Measurements from ENCODE around the gene TNNC2.

The TNNC2 gene

DNA sequence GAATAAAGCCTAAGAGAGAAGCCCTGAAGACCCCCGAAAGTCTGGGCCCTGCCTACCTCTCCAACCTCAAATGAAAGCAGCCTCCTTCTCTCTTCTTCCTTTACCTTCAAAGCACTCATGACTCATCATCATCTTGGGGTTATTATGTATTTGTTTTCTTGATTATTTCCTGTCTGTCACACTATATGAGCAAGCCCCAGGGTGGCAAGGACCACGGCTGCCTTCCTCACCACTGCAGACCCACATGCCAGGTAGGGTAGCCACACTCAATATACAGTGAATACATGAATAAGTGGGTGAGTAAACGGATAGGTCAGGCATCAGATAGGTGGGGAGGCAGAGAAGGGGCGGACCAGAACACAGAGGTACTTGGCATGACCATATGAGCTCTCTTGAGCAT, 44.2 kb downstream of the TNNC2 start:
- DNase-seq: no peak

DNA sequence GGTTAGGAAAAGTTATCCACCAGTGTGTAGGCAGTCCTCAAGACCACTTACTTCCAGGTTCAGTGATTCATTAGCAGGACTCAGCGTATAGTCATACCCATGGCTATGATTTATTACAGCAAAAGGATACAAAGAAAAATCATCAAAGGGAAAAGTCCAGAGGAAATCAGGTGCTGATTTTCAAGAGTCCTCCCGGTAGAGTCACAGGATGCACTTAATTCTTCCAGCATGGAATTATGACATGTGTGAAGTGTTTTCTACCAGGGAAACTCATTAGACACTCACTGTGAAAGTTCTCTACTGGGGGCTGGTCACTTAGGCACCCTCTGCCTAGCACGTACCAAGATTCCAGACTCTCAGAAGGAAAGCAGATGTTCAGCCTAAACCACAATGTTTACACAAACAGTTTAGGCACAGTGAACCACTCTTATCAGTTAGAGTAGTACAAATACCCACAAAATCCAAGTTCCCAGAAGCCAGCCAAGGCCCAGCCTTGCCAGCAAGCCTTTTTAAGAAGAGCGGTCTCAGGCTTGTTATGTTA, 45.7 kb downstream of the TNNC2 start:
- DNase-seq: no peak

DNA sequence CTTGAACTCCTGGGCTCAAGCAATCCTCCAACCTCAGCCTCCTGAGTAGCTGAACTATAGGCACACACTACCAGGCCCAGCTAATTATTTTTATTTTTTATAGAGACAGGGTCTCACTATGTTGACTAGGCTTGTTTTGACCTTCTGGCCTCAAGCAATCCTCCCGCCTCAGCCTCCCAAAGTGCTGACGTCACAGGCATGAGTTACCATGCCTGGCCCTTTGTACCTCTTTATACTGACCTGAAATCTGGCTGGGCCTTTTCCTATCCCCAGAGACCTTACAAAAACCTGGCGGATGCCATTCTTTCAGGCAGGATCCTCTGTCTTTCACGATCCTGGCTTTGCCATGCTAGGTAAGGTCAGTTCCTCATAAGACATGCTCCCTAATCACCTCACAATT, 47.0 kb downstream of the TNNC2 start:
- no peak for DNase-seq

DNA sequence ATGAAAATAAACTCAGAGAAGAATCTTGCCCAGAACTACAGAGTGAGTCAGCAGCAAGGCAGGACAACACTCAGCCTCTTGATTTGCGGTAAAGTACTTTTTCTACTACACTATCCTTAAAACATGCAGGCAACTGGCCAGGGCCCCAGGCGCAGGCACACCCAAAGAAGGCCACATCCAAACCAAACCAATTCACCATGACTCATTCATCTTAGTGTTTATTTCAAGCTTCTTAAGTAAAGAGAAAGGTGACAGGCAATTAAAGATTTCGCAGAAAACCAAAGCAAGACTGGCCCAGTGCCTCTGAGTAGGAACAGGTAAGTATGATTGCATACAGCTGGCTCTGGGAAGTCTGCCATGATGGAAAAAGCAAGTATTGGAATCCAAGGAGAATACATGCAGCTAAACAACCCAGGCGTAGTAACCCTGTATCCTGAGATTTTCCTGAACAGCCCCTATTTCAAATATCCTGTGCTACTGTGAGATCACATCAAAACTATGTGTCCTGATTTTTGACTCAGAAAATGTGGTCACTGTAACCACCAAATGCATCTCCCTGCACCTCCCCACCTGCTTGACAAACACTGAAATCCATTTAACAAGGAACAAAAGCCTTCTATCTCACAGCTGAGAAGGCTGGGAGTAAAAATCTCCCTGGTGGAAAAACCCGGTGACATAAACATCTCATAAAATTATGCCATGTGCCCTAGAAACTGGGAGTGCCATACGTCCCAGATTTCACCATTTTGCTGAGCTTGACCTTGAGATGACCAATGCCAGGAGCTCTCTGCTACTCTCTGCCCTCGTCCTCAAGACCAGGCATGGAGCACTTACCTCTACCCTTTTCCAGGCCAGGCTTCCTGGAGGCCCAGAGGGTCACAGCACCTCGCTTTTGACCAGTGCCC, 47.8 kb downstream of the TNNC2 start:
- peak in 35 of 58 donors; percentile 2 to 76 (median 30) for DNase-seq

DNA sequence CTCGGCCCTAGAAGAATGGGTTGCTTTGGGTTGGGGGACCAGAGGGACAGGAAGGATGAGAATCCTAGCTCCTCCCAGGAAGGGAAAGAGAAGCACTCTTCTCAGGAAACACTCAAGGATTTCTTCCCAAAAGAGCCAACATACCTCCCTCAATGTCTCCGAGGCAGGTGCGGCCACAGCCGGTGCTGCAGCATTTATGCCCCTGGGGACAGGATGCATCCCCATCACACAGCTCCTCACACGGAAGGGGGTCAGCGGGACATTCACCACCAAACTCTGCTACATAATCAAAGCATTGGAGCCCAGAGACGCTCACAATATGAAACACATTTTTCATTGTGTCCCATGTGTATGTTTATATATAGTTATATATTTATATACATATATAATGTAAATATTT, 50.2 kb downstream of the TNNC2 start:
- no peak for DNase-seq

DNA sequence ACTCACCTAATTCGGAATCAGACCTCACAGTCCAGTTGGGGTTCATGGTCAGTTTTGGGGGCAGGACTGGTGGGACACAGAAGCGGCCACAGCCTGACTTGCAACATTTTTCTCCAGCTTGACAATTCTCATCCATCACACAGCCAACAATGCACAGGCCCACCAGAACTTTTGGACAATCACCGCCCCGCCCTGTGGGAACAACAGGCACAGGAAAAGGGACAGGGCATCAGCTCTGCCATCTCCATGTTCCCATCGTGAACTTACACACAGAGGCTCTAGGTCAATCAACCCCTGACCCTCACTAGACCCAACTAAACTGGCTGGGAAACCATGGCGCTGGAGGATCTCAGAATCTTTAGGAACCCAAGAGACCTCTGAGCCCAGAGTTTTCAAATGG, 51.7 kb downstream of the TNNC2 start:
- DNase-seq: no peak

DNA sequence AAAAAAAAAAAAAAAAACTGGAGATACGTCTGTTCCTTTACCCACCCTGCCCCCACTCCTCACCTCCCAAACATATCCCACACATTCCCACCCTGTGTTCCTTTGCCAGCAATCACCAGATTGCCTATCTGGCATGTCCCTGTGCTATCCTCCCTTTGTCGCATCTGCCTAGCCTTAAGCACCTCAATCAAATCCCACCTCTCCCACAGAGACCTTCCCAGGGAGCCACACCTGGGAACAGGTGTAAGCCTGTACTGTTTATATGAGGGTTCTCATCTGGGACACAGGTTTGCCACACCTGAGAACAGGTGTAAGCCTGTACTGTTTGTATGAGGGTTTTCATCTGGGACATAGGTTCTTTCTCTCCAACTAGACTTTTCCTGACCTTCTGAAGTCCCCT, 52.2 kb downstream of the TNNC2 start:
- no peak for DNase-seq
